GM21515 (cell line): Measurements from ENCODE around the gene RNU1-1.
"Not testable (repeated sequence)": the region's sequence is repeated elsewhere in the genome, so short reads cannot be mapped to it uniquely, and the experiment has no call there.

Experiments
- ATAC-seq: cut with Tn5 transposase; IDR thresholded peaks from one replicate; pipeline ENCODE4 v1.9.1; 2021; ENCODE audit not compliant: unreplicated experiment

The RNU1-1 gene

DNA sequence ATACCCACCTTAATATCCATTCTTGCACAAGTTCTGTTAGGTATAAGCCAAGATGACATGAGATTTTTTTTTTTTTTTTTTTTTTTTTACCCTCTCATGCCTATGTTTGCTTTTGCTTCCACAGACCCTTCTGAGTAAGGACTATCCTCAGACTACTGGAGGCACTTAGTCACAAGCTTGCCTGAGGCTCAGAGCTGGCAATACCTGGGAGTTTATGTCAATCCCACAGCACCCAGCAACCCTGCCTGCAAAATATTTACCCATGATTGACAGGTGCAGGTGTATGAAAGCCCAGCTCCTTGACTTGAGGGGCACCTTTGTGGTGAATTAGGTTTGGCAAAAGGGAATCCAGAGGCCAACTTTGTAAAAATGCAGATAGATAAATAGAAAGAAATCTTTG is 11.7 kb upstream of the RNU1-1 start:
- ATAC-seq, result not testable (repeated sequence)

DNA sequence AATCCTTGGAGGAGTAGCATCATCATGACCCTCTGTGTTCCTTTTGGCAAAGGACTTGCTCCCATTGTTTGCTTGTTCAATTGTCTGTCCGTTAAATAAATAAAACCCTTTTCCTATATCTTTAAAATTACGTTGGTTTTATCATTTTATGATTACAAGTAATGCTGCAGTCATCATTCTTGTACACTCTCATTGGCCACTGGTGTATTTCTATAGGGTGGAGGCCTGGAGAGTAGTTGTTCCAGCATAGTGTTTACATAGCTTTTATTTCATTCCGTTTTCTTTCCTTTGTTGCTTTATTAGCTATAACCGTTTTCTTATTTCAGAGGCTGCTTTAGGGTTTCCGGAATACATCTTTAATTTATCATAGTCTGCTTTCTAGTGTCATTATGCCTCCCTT is 7.6 kb upstream of the RNU1-1 start:
- ATAC-seq, result not testable (repeated sequence)

DNA sequence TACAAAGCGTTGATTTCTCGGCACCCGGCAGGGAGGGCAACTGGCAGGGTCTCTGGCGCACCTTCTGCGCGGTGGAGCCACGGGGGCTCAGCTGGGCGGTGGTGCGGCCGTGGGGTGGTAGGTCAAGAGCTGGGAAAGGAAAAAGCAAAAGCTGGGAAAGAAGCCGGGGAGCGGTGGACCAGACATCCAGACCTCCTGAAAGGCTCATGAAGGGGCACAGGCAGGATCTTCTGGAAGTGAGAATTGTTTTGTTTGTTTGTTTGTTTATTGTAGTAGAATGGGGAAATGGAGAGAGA is 7.2 kb upstream of the RNU1-1 start:
- ATAC-seq, result no peak

DNA sequence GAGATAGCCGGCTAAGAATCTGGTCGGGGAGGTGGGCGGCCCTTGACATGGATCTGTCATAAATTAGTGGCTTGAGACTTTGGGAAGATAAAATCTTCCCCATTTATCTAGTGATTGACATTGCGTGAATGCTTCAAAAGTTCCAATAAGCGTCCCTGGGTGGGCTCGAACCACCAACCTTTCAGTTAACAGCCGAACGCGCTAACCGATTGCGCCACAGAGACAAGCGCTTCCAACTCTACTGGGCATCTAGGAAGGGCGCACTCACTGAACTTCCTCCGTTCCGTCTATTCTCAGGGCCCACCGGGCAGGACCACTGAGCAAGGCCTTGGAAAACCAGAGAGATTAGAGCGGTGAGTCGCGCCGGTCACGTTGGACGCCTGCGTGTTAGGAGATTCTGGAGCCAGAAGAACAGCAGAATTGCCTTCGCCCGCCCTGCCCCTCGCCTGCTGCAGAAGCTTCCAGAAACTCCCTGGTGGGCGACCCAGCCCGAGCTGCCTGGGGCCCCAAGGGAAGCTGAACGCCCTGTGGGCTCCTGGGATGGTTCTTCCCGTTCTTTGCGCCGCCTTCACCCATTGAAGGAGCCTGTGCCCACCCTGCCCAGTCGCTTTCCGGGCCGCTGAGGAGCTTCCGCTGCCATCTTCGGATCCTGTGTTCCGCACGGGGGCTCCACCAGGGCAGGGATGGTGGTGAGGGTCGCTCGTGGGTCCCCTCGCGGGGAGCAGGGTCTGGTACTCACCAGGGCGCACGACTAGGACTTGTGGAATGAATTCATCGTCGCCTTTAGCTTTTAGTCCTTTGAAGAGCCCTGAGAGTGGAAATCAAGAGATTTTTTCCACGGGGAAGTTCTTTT is 6.6 kb upstream of the RNU1-1 start:
- ATAC-seq, result not testable (repeated sequence)

DNA sequence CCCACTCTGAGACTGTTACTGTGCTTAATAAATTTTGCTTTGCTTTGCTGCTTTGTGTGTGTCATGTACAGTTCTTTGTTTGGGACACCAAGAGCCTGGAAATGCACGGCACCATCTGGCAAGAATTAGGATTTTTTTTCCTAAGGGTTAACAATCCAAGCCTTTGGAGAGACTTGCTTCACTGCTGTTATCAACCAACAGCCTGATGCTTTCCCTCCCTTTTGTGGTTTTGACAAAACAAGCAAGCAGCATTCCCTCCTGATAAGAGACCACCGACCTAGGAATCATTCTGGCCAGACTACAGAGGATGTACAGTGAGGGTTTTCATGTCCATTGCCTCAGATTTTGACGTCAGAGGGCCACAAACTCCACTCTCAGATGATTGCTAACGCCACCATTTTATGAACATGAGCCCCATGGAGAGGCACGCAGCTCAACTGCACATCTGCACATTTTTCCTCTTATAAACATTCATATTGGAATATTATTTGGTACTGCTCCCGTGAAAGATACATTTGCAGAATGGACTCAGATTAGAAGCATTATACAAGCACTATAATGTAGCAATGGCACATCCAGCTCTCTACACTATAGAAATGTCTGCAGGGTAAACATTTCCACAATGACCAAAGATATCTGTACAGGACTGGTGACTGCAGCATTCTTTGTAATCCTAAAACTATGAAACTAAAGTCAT is 5.3 kb upstream of the RNU1-1 start:
- ATAC-seq, result not testable (repeated sequence)

DNA sequence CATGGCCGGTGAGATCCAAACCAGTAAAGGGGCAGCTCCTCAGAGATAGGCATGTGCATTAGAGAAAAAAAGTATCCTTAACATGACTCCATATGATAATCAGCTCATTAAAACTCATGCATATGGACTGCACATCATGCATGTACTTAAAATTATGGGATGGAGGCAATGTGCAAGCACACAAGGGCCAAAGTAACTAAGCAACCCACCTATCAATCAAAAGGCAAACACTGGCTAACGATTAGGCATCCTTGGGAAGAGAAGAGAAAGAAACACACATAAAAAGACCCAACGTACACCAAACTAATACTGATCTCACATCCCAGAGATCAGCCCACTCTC is 4.8 kb upstream of the RNU1-1 start:
- ATAC-seq, result not testable (repeated sequence)

DNA sequence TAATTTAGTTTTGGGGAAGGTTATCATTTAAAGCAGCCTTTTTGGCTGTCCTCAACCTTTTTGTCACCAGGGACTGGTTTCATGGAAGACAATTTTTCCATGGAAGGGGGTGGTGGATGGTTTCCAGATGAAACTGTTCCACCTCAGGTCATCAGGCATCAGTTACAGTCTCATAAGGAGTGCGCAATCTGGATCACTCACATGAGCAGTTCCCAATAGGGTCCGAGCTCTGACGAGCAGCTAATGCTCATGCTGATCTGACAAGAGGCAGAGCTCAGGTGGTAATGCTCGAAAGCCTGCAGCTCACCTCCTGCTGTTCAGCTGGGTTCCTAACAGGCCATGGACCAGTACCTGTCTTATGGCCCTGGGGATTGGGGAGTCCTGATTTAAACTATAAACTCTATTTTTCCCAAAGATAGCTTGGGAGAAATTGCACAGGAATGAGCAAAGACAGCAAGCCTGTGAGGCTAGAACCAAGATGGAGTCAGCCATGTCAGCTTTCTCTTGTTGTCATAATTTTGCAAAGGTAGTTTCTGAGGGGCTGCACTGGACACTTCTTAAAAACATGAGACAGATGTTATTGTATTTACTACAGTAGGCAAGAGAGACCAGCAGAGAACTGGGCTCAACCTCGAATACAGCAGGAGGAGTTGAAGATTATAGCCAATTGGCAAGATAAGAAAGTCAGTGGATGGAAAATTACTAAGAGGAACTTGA is 2.8 kb upstream of the RNU1-1 start:
- ATAC-seq, result not testable (repeated sequence)

DNA sequence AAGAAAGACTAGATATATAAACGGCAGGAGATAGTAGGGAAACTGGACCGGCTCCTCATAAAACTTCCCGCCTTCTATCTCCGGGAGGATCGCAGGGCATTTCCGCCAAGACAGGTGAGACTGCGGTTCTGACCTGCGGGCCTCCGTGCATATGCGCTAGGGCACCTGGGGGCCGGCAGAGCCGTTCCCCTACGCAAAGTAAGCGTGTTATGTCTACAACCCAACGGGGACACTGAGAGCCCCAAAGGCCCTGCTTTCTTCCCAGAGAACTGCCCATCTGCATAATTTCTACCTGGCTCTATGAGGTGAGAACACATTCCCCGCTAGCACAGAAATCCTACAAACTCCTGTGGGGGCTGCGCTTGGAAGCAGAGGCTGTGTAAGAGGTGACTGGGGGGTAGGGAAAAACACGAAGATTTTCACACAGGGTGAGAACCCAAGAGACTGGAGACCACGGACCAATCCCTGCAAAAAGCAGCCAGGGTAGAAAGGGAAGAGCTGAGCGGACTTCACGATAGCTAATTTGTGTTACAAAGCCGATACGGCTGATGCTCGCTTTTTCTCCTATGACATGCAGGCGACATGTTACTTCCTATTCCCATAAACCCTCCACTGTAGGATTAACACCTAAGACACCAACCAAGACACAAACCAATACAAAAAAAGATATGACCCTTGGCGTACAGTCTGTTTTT is 526 bp downstream of the RNU1-1 start:
- ATAC-seq, result peak; percentile 85

DNA sequence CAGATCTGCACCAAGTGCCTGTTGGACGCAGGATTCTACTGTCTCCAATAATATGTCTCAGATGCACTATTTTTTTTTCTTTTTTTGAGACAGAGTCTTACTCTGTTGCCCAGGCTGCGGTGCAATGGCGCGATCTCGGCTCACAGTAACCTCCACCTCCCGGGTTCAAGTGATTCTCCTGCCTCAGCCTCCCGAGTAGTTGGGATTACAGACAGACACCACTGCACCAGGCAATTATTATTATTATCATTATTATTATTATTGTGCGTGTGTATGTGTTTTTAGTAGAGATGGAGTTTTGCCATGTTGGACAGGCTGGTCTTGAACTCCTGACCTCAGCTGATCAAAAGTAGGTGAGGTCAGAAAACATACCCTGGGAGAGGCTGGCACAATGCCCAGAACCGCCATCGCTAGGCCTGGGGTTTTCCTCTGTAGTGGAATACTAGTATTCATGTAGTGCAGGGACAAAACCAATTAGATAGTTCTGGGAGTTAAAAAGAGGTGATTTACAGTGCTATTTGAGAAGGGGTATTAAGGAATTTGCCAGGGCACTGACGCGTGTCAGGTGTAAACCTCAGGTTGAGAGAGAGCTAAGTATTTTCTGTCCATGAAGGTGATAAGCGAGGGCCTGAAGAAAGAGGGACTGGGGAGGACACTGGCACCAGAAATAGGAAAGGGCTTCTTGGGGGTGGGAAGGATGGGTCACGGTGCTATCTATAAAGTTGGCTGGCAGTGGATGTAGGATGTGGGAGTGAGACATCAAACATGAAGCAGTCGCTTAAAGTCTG is 1.3 kb downstream of the RNU1-1 start:
- ATAC-seq, result not testable (repeated sequence)

DNA sequence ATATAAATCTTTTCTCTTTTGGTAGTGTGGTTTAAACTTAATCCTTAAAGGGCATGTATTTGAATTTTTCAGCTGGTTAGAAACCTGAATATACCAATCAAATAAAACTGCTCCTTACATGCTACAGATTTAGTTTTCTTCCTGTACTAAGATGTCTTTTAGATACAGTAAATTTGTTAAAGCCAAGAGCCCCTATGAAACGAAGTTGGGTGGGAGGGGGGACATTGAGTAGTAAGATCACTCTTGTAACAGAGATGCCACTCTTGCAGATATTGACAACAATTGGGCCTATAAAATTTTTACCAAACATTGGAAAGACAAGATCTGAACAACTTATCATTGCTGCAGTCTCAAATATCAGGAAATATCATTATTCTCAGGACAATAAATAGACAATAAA is 2.2 kb downstream of the RNU1-1 start:
- ATAC-seq, result not testable (repeated sequence)

DNA sequence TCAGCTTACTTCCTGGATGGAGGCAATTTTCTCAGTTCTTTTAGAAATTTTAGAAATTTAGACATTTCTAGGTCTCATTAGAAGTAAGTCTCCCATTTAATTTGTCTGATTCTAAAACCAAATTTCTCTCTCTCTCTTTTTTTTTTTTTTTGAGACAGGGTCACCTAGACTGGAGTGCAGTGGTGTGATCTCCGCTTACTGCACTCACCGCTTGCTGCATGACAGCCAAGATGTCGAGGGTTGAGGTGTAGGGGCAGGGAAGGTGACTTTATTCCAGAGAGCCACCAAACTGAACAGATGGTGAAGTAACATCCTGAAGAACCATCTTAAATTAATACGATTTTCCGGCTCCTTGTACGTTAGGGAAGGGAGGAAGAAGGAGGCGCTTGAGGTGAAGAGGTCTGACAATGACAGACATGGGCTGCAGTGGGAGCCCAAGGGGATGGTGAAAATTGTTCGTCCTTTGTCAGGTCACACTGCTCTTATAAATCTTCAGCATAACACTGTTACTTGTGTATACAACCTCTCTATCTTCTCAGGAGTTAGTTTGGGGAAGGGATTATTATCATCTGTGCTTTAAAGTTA is 5.1 kb downstream of the RNU1-1 start:
- not testable (repeated sequence) for ATAC-seq

DNA sequence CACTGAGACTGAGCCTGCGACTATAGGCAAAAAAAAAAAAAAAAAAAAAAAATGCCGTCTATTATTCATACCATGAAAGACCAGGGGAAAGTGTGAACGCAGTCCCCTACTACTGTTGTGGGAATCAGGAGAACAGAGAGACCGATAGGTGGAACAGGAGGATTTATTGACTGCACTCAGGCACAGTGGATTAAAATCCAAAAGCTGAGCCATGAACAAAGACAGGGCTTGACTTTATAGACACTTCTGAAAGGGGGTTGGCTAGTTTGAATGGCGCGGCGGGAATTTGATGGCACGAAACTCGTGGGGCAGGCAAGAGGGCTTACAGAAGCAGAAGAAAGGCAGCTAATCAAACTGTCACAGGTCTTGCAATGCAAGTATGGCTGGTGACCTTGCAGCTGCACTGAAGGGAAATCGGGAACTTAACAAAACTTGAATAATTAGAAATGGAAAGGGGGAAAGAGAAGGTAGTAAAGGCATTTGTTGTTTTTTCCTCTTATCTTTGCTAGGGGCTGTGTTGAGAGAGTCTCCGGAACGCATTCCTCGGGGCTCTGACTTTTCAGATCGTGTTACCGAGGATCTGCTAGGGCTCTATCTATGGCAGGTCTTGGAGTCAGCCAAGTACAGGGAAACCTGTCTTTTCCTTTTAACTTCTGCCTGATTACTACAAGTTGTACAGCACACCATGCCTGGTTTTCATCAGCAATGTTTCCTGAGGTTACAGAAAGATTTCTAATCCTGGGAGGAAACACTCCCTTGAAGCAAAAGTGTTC is 7.5 kb downstream of the RNU1-1 start:
- ATAC-seq, result not testable (repeated sequence)

DNA sequence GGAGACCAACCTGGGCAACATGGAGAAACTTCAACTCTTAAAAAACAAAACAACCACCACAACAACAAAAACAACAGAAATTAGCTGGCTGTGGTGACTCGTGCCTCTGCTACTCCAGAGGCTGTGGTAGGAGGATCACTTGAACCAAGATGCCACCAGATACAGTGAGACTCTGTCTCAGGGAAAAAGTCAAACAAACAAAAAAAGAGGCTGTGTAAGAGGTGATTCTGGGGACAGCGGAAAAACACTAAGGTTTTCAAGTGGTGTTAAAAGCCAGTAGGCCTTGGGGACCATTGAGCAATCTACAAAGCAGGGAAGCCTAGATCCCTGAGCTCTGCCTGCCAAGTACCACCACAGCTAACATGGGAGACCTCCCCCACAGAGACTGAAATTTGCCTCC is 8.2 kb downstream of the RNU1-1 start:
- ATAC-seq, result not testable (repeated sequence)

DNA sequence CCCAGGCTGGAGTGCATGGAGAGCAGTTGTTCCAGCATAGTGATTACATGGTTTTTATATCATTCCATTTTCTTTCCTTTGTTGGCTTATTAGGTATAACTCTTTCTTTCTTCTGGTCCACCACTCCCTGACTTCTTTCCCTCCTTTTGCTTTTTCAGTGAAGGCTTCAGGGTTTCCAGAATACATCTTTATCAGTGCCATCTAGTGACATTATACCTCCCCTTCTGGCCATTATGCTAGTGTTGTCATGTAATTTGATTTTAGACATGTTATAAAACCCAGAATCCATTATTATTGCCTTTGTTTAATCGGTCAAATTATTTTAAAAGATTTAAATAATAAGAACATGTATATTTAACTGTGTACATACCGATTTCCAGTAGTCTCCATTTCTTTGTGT is 10.6 kb downstream of the RNU1-1 start:
- no peak for ATAC-seq

DNA sequence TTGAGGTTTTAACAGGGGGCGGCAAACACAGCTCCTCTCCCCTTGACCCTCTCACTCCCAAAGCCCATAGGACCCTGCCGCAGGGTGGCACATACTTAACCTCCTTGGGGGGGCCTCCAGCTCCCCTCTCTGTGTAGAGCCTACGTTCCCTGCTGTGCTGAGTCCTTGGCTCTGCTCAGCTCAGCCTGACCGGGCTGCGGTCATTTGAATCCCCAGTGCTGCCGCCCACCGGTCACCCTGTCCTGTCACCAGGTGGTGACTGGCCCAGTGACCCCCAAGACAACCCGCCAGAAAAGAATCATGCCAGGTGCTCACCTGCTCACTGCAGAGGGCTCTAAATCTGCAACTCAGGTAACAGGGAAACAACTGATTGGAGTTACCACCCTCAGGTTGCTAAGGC is 12.6 kb downstream of the RNU1-1 start:
- ATAC-seq, result not testable (repeated sequence)

DNA sequence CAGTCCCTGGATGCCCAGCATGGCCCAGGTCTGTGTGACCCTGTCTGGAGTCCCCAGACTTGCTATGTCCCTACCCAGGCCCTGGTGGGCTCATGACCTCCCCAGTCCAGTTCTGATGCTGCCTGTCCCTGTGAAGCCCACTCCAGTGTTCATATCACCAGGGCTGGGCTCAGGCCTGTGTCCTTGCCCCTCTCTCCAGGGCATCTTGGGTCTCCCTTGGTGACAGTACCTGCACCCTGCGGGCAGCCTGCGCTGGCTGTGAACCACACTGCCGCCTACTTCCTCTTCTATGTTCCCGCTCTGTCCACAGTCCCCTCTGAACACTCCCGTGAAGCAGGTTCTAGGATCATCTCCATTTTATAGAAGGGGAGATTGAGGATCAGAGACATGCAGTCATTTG is 13.1 kb downstream of the RNU1-1 start:
- ATAC-seq, result not testable (repeated sequence)

DNA sequence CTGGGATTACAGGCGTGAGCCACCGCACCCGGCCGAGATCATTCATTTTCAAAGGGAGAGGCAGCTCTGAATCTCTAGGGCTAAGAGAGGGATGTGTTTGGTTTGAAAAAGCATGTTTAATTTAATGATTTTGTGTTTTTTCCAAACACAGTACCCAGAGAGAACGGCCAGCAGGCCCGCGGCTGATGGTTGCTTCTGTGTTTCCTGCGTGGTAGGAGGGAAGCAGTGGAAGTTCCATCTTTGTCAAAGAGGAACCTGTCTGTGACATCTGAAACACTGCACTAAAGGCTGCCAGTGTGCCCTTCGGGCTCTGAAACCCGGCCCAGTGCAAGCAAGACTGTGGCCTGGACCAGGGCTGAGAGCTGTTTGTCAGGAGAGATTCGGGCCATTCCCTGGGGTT is 13.6 kb downstream of the RNU1-1 start:
- not testable (repeated sequence) for ATAC-seq

DNA sequence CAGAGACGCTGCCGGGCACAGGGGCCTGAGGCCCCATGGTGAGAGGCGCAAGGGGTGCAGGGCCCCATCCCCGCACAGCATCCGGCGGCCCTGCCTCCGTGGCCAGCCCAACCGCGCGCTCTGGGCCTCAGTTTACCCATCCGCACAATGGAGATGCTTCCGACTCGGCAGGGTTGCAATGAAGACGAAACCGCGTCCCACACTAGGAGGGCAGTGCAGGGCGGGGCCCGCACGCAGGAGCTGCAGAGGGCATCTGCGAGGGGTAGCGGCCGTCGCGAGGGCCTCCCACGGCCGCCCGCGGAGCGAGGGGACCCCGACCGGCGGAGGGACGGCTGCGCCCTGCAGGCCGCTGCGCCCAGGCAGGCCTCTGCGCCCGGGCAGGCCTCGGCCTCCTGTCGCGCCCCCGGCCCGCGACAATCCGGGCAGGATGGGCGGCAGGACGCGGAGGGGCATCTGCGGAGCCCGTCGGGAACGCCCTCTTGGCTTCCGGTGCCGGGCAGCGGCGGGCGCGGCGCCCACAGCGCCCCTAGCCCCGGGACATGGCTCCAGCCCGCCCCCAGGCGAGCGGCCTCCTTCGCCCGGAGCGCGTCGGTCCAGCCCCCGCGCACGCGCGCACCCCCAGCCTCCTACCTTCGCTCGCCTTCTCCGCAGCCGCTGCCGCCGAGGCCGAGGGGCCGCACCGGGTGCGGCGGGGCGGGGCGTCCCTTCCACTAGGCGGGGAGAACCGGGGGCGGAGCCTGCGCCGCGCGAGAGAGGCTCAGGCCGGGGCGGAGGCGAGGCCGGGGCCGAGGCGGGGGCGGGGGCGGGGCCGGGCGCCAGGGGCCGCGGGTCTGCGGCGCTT is 15.3 kb downstream of the RNU1-1 start:
- ATAC-seq, result peak; percentile 82

DNA sequence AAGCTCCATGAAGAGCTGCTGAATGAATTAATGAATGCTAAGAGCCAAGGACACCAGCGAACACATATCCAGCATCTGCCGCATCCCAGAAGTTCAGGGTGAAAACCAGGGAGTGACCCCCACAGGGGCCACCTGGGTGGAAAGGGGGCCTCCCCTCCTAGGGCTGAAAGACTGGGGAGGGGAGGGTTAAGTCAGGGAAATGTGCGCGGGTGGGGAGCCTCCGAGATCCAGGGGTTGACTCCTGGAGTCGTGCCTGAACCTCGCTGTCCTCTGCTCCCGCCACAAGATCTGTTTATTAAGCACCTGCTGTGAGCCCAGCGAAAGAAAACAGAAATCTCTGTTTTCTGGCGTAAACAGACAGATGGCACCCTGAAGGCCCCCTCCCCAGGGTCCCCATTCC is 16.0 kb downstream of the RNU1-1 start:
- ATAC-seq, result not testable (repeated sequence)
